Psoas muscle (tissue), 8 donors: Measurements from ENCODE around the gene COQ8B. TPM values are rescaled to one million over a fixed set of nuclear protein-coding genes. Genes with fewer than 3 reads are reported as not detected.

Source experiments
- ATAC-seq, 4 donors: fragments of 200-7000 bp; cut with Tn5 transposase; one replicate each; pipeline ENCODE4 v1.9.1; 2020; ENCODE audit warnings: moderate library complexity in 3 of 4, mild to moderate bottlenecking in 2 of 4
- DNase-seq, 2 donors: peaks; one replicate each; pipeline ENCODE4 v3.0.0-alpha.2; 2020
- H3K27ac ChIP-seq: fragments of 200-600 bp; one replicate; pipeline ENCODE4 v1.8.0; 2022
- H3K27me3 ChIP-seq, 3 donors: fragments of 200-600 bp in 1 of 3; one replicate each; pipeline versions ENCODE4 v1.6.1 to v1.8.0; 2013 to 2022; ENCODE audit warnings: low read length in 2 of 3, mild to moderate bottlenecking in 2 of 3, moderate library complexity in 1 of 3; ENCODE audit not compliant: insufficient read depth in 3 of 3
- H3K36me3 ChIP-seq, 2 donors: fragments of 200-600 bp in 1 of 2; one replicate each; pipeline versions ENCODE4 v1.6.1 to v1.8.0; 2013 to 2022; ENCODE audit warnings: low read depth in 1 of 2, mild to moderate bottlenecking in 1 of 2, moderate library complexity in 1 of 2; ENCODE audit not compliant: insufficient read depth in 1 of 2
- H3K4me1 ChIP-seq: fragments of 200-600 bp; one replicate; pipeline ENCODE4 v1.8.0; 2022
- H3K4me3 ChIP-seq: fragments of 200-600 bp; one replicate; pipeline ENCODE4 v1.8.0; 2022; ENCODE audit warnings: mild to moderate bottlenecking
- H3K9me3 ChIP-seq: fragments of 200-600 bp; one replicate; pipeline ENCODE4 v1.8.0; 2022
- WGBS, 3 donors: extraction: QIAGEN DNeasy Blood & Tissue Kit; methylation state at CpG; one replicate each; pipeline versions ENCODE4 v1.1.6 to v1.1.7; 2013; 5-methylcytosine and 5-hydroxymethylcytosine counted together
- intact Hi-C, 2 donors: fragments of 100-400 bp; cut with DNase I; formaldehyde crosslinking; loops; one replicate each; pipeline versions ENCODE4 v1.11.0 to v1.14.2; 2022
- polyA plus RNA-seq, 3 donors: library from polyadenylated mRNA; stranded (reverse); fragments of 200-250 nt; gene quantifications; one replicate each; pipeline ENCODE4 v1.2.3, GENCODE V29; 2013
- total RNA-seq, 4 donors: library from RNA; stranded (reverse); fragmentation: NEBNext Ultra II Directional in 2 of 4; extraction: Animal tissue kit (Norgen Biotek cat#: 25700) in 2 of 4; gene quantifications; one replicate each; pipeline versions ENCODE4 v1.2.1 to v1.2.4, GENCODE V29; 2021 to 2023
- TF ChIP-seq, protein P1 (sequence below): fragments of 200-600 bp; IDR thresholded peaks from one replicate; pipeline ENCODE4 v1.8.0; 2022; ENCODE audit warnings: antibody characterized with exemption
- donor health status: healthy with polysubstance abuse.
- donor health status: DM: no; HTN: no; CAD: no; lungs with moderate emphysema.
- donor health status: Bipolar disorder and iron deficiency.
- donor health status: healthy.
- donor health status: DM: yes; HTN: yes; CAD: no.
- donor health status: DM: no; HTN: no; CAD: no.
- donor health status: DM: no; HTN: no; CAD: no.
- donor health status: DM: yes; HTN: yes; CAD: no.

COQ8B gene
- total and polyA plus RNA-seq, 7 donors: 6.8 to 43.1 (median 14.4) TPM

GRCh38 chr19:40700083-40700482, 16.6 kb downstream of the COQ8B start:
- Histone ChIP-seq H3K4me3 (no peak overlapping the region), H3K27ac (no peak overlapping the region), H3K36me3 (peaks cover 0 to 68% of the 10 kb centered on the region in 2 donors), H3K9me3 (no peaks in the 10 kb centered on the region), H3K4me1 (no peaks in the 10 kb centered on the region), H3K27me3 (no peaks in the 10 kb centered on the region)
- WGBS, 3 donors: 86 to 94% (median 94%) methylated on average over 9 of the region's 9 CpGs
- no peak for ATAC-seq
- TF ChIP-seq, protein P1, sequence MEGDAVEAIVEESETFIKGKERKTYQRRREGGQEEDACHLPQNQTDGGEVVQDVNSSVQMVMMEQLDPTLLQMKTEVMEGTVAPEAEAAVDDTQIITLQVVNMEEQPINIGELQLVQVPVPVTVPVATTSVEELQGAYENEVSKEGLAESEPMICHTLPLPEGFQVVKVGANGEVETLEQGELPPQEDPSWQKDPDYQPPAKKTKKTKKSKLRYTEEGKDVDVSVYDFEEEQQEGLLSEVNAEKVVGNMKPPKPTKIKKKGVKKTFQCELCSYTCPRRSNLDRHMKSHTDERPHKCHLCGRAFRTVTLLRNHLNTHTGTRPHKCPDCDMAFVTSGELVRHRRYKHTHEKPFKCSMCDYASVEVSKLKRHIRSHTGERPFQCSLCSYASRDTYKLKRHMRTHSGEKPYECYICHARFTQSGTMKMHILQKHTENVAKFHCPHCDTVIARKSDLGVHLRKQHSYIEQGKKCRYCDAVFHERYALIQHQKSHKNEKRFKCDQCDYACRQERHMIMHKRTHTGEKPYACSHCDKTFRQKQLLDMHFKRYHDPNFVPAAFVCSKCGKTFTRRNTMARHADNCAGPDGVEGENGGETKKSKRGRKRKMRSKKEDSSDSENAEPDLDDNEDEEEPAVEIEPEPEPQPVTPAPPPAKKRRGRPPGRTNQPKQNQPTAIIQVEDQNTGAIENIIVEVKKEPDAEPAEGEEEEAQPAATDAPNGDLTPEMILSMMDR: no peak
- DNase-seq: no peak
- intact Hi-C loops: no loop called here

DNA sequence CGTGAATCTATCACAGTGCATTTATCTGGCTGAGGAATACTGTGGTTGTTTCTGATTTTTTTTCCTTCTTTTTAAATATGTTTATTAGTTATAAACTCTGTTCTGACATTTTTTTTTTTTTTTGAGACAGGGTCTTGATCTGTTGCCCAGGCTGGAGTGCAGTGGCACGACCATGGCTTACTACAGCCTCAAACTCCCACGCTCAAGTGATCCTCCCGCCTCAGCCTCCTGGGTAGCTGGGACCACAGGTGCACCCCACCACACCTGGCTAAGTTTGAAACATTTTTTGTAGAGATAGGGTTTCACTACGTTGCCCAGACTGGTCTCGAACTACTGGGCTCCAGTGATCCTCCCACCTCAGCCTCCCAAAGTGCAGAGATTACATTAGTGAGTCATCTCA, 19.7 kb downstream of the COQ8B start:
- intact Hi-C loops: no loop called here
- Histone ChIP-seq H3K36me3 (peaks cover 0 to 46% of the 10 kb centered on the region in 2 donors), H3K27me3 (no peaks in the 10 kb centered on the region), H3K9me3 (no peaks in the 10 kb centered on the region), H3K4me3 (no peak overlapping the region), H3K4me1 (no peaks in the 10 kb centered on the region), H3K27ac (no peak overlapping the region)
- TF ChIP-seq, protein P1: no peak
- no peak for DNase-seq
- 94 to 96% (median 95%) methylated on average over 6 of the region's 6 CpGs for WGBS, 3 donors
- no peak for ATAC-seq

- Histone ChIP-seq H3K4me1 (peaks cover 5% of the 10 kb centered on the region), H3K9me3 (no peaks in the 10 kb centered on the region), H3K27me3 (no peaks in the 10 kb centered on the region), H3K27ac (no peak overlapping the region), H3K36me3 (peaks cover 0 to 35% of the 10 kb centered on the region in 2 donors), H3K4me3 (no peak overlapping the region)
- ATAC-seq: no peak
- WGBS, 3 donors: 86 to 97% (median 89%) methylated on average over 5 of the region's 5 CpGs
- TF ChIP-seq, protein P1: no peak
- DNase-seq: no peak
- intact Hi-C loops: no loop called here
These were observed 20.8 kb downstream of the COQ8B start for GRCh38 chr19:40695881-40696280.

DNA sequence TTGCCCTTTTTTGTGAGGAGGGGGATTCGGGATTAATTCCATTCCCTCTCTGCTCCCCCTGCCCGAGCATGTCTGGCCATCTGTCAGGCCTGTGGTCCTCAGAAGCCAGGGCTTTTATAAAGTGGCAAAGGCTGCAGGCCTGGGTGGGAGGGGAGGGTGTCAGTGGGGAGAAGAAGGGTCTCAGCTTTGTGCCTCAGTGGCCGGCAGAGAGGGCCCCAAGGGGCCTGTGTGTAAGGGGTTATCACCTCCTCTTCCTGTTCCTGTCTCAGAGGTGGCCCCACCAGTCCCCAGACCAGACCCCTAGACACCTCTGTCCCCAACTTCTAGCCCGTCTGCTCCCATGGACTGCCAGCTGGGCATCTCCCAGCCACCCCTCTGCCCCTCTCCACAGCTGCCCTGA, 22.8 kb downstream of the COQ8B start:
- 76 to 83% (median 79%) methylated on average over 2 to 4 of the region's 4 CpGs for WGBS, 3 donors

More for the DNA sequence above, 22.8 kb downstream of the COQ8B start:
- ATAC-seq: no peak
- no peaks in the 10 kb centered on the region for H3K9me3 ChIP-seq
- no peak overlapping the region for H3K4me3 ChIP-seq
- no peak for DNase-seq
- no peaks in the 10 kb centered on the region for H3K27me3 ChIP-seq
- no peak overlapping the region for H3K27ac ChIP-seq
- peaks cover 0 to 20% of the 10 kb centered on the region in 2 donors for H3K36me3 ChIP-seq
- peaks cover 8% of the 10 kb centered on the region for H3K4me1 ChIP-seq
- intact Hi-C loops: loop anchor here in 1 of 2 donors (2.0 kb wide), 1 partner anchor 21 kb away; no protein-coding TSS in a partner anchor
- TF ChIP-seq, protein P1: no peak
